ENCODE results near the gene SUN2.

GRCh38 chr22:38704654-38705234, 51.1 kb downstream of the SUN2 start:
- TF ChIP-seq PAX5 (IDR thresholded peaks at IDR 0.05; ENCODE audit: insufficient read depth, low read length, severe bottlenecking) (no peak), TAF1 (IDR thresholded peaks at IDR 0.05; ENCODE audit: low read depth, low read length) (no peak), SPI1 (IDR thresholded peaks at IDR 0.05; ENCODE audit: low read depth, low read length) (no peak), POLR2A (IDR thresholded peaks at IDR 0.05; ENCODE audit: low read depth, low read length) (no peak), POLR2AphosphoS5 (IDR thresholded peaks at IDR 0.05; ENCODE audit: low read depth, low read length) (no peak), POU2F2 (IDR thresholded peaks at IDR 0.05; ENCODE audit: low read depth, low read length) (no peak)

Data from GM12891 (cell line).